Glutamatergic neuron (in vitro differentiated cells): Measurements from ENCODE around the gene TWIST2. TPM values are rescaled to one million over a fixed set of nuclear protein-coding genes. Genes with fewer than 3 reads are reported as not detected.

Experiments
- DNase-seq: peaks from one replicate; pipeline ENCODE4 v3.0.0; 2022
- H3K27ac Mint-ChIP-seq: one replicate; pipeline ENCODE4 v1.8.0; 2020; ENCODE audit warnings: mild to moderate bottlenecking, mixed read lengths, inconsistent platforms; ENCODE audit not compliant: unreplicated experiment
- H3K27me3 Mint-ChIP-seq: one replicate; pipeline ENCODE4 v1.8.0; 2020; ENCODE audit warnings: mild to moderate bottlenecking, moderate library complexity, mixed read lengths, inconsistent platforms; ENCODE audit not compliant: unreplicated experiment
- H3K36me3 Mint-ChIP-seq: one replicate; pipeline ENCODE4 v1.8.0; 2020; ENCODE audit warnings: mild to moderate bottlenecking, mixed read lengths, inconsistent platforms; ENCODE audit not compliant: unreplicated experiment
- H3K4me1 Mint-ChIP-seq: one replicate; pipeline ENCODE4 v1.8.0; 2020; ENCODE audit warnings: mild to moderate bottlenecking, low read depth, mixed read lengths, inconsistent platforms; ENCODE audit not compliant: unreplicated experiment
- H3K4me3 Mint-ChIP-seq: one replicate; pipeline ENCODE4 v1.8.0; 2020; ENCODE audit warnings: mild to moderate bottlenecking, mixed read lengths, inconsistent platforms; ENCODE audit not compliant: unreplicated experiment
- H3K9me3 Mint-ChIP-seq: one replicate; pipeline ENCODE4 v1.8.0; 2020; ENCODE audit warnings: mild to moderate bottlenecking, moderate library complexity, mixed read lengths, inconsistent platforms; ENCODE audit not compliant: unreplicated experiment
- CTCF ChIP-seq: fragments of 200-600 bp; sonication (generic); IDR thresholded peaks from one replicate; pipeline ENCODE4 v1.5.0; 2021; ENCODE audit not compliant: partially characterized antibody, unreplicated experiment
- total RNA-seq: library from RNA; stranded (reverse); fragmentation: NEBNext Ultra II Directional; extraction: Animal tissue kit (Norgen Biotek cat#: 25700); gene quantifications from one replicate; pipeline ENCODE4 v1.2.1, GENCODE V29; 2021; ENCODE audit not compliant: unreplicated experiment

TWIST2 gene
- total RNA-seq, 1 donor from 2014 or later = not detected

GRCh38 chr2:238863749-238864206, 15.9 kb downstream of the TWIST2 start:
- no peak overlapping the region for H3K27ac Mint-ChIP-seq
- H3K4me1 Mint-ChIP-seq = peaks cover 2% of the 10 kb centered on the region
- no peak for DNase-seq
- peaks cover 7% of the 10 kb centered on the region for H3K36me3 Mint-ChIP-seq
- TF ChIP-seq CTCF = no peak
- H3K4me3 Mint-ChIP-seq = no peak overlapping the region
- H3K9me3 Mint-ChIP-seq = no peaks in the 10 kb centered on the region
- no peaks in the 10 kb centered on the region for H3K27me3 Mint-ChIP-seq

DNA sequence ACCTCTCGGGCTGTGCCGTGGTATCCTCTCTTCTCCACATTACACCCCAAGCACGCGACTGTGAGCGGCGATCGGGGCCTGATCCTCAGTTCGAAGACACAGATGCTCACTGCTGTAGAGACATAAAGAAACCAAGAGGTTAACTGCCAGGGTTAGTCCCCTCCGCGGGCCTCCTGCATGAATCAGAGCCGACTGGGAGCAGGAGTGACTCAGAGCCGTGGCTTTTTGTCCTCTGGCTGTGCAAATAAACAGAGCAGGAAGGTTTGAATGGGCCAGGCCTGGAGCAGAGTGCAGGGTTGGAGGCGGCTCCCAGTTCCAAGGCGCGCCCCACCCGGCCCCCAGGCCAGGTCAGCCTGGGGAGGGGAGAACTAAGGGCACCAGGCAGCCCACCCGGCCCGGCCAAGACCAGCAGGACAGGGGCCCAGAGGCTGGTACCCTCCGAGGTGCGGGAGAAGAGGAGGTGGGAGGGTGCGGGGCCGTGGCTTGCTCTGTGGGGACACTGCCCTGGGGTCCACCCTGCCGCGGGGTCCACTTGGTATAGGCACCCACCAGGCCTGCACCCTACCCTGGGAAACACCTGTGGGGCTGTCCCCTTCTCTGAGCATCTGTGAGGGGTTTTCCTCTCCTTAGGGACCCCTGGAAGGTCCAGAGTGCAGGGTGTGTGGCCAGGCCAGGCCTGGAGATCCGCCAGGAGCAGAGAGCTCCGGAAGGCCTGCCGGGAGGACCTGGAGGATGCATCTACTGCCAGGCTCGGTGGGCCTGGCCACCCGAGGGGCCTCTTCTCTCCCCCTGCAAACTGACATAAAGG, 16.5 kb downstream of the TWIST2 start:
- H3K4me3 Mint-ChIP-seq = no peak overlapping the region
- no peak for TF ChIP-seq CTCF
- no peak overlapping the region for H3K27ac Mint-ChIP-seq

DNA sequence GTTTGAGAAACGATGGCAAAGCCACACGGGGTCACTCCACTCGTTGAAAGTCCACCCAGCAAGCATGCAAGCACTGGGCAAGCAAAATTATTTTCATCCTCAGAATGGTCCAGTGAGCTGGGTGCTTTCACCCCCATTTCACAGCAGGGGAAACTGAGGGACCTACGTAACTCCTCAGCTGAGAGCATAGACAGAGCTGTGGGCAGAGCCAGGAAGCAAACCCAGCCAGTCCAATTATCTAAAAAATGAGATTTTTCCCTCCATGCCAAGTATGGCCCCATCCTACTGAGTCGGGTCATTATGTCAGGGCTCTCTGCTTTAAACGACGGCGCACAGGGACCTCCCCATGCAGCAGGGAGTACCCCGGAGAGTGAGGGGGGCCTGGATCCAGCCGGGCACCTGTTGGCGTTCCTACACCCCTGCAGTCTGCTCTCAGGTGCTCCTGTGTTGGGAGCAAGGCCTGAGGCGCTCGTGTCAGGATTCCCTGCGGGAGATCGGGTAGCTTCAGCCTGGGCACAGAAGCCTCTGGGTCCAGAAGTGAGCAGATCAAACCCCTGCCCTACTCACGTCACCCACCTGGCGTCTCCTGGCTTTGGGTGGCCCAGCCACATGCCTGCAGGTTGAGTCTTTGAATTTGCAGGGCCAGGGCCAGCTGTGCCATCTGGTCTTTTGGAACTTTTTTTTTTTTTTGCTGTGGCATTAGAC, 17.3 kb downstream of the TWIST2 start:
- no peak for TF ChIP-seq CTCF
- H3K9me3 Mint-ChIP-seq = peaks cover 2% of the 10 kb centered on the region
- H3K4me1 Mint-ChIP-seq = peaks cover 2% of the 10 kb centered on the region
- no peak overlapping the region for H3K27ac Mint-ChIP-seq
- DNase-seq = no peak
- peaks cover 7% of the 10 kb centered on the region for H3K36me3 Mint-ChIP-seq
- no peak overlapping the region for H3K4me3 Mint-ChIP-seq
- H3K27me3 Mint-ChIP-seq = peaks cover 3% of the 10 kb centered on the region

More for the DNA sequence above, 16.5 kb downstream of the TWIST2 start:
- peaks cover 7% of the 10 kb centered on the region for H3K36me3 Mint-ChIP-seq
- peaks cover 2% of the 10 kb centered on the region for H3K4me1 Mint-ChIP-seq
- H3K27me3 Mint-ChIP-seq = peaks cover 3% of the 10 kb centered on the region
- DNase-seq = no peak
- peaks cover 2% of the 10 kb centered on the region for H3K9me3 Mint-ChIP-seq

DNA sequence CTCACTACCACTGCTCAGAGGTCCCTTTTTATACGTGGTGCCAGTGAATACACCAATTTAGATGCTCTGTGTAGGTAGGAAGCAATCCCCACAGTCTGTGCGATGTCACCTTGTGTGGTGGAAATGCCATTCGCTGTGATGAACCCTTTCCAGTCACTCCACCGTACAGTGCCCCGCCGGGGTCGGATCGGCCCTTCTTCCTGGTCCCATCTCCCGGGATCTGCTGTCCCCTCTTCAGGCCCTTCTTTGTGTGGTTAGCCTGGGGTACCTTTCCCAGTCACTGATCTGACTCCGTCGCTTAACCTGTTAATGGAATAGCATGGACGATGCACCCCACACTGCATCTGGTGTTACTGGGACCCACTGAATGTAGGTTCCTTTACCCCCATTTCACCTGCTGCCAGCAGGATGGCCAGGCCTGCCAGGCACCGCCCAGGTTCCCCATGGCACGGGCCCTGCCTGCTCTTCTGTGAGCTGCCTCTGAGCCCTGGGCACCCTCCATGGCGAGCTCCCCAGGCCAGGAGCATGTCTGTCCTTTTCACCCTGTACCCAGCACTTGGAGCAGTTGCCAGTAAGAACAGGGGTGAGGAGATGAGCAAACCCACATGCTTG, 18.0 kb downstream of the TWIST2 start:
- no peak overlapping the region for H3K27ac Mint-ChIP-seq

More for the DNA sequence above, 18.0 kb downstream of the TWIST2 start:
- no peak for DNase-seq
- Mint-ChIP-seq H3K4me3 (no peak overlapping the region), H3K4me1 (peaks cover 2% of the 10 kb centered on the region), H3K36me3 (peaks cover 7% of the 10 kb centered on the region), H3K9me3 (peaks cover 2% of the 10 kb centered on the region), H3K27me3 (peaks cover 3% of the 10 kb centered on the region)
- TF ChIP-seq CTCF = no peak
